ENCODE results near the gene TMEM131.

DNA sequence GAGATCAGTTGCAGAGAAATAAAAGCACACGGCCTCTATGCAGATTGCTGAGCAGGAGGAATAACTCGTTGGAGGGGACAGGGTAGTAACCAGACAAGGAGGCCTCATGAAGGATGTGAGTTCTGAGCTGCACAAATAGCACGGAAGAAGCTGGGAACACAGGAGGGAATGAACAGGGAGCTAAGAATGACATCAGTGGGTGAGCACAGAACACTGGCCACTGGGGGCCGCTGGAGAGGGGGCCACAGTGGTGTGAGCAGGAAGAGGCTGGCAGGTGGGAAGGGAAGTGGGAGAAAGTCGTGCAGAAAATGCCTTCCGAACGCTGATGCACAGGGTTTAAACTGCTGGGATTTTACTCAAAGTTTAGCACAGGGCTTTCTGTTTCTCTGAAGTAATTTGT, 221.3 kb downstream of the TMEM131 start:
- TF ChIP-seq, protein P1, sequence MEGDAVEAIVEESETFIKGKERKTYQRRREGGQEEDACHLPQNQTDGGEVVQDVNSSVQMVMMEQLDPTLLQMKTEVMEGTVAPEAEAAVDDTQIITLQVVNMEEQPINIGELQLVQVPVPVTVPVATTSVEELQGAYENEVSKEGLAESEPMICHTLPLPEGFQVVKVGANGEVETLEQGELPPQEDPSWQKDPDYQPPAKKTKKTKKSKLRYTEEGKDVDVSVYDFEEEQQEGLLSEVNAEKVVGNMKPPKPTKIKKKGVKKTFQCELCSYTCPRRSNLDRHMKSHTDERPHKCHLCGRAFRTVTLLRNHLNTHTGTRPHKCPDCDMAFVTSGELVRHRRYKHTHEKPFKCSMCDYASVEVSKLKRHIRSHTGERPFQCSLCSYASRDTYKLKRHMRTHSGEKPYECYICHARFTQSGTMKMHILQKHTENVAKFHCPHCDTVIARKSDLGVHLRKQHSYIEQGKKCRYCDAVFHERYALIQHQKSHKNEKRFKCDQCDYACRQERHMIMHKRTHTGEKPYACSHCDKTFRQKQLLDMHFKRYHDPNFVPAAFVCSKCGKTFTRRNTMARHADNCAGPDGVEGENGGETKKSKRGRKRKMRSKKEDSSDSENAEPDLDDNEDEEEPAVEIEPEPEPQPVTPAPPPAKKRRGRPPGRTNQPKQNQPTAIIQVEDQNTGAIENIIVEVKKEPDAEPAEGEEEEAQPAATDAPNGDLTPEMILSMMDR (IDR thresholded peaks at IDR 0.05; ENCODE audit: low read depth, low read length) = peak; percentile 49
- no peak for TF ChIP-seq POLR2A (IDR thresholded peaks at IDR 0.05; ENCODE audit: extremely low read depth, insufficient read length)
- TF ChIP-seq, protein P2, sequence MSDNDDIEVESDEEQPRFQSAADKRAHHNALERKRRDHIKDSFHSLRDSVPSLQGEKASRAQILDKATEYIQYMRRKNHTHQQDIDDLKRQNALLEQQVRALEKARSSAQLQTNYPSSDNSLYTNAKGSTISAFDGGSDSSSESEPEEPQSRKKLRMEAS (IDR thresholded peaks at IDR 0.05; ENCODE audit: low read depth, low read length) = no peak
- TF ChIP-seq MYC (IDR thresholded peaks at IDR 0.05; ENCODE audit: low read depth, low read length) = no peak

Data from NB4 (cell line).